Measurements from ENCODE around the gene GPR50. TPM values are rescaled to one million over a fixed set of nuclear protein-coding genes. Genes with fewer than 3 reads are reported as not detected.

Gene GPR50
- total RNA-seq, 4 donors from 2014 or later: not detected

DNA sequence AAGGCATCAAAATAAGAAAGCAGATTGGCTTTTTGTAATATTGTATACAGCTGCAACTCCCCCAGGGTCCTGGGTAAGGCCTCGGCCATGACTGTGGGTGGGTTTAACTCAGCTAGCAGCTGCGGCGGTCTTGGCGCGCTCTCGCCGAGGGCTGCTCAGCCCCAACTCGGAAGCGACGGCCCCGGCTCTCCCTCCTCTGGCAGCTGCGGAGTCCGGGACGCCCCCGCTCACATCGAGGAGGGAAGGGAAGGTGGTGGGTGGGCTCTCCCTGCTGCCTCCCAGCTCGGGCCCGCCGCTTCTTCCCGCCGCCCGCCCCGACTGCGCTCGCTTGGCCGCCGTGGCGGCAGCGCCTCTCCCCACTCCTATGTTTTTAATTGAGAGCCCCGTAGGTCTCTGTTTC lies 51.2 kb downstream of the GPR50 start:
- H3K4me1 ChIP-seq: no peaks in the 10 kb centered on the region
- DNase-seq (no peak), ATAC-seq (no peak)
- TF ChIP-seq POLR2A (IDR thresholded peaks at IDR 0.05): no peak
- TF ChIP-seq, protein P1, sequence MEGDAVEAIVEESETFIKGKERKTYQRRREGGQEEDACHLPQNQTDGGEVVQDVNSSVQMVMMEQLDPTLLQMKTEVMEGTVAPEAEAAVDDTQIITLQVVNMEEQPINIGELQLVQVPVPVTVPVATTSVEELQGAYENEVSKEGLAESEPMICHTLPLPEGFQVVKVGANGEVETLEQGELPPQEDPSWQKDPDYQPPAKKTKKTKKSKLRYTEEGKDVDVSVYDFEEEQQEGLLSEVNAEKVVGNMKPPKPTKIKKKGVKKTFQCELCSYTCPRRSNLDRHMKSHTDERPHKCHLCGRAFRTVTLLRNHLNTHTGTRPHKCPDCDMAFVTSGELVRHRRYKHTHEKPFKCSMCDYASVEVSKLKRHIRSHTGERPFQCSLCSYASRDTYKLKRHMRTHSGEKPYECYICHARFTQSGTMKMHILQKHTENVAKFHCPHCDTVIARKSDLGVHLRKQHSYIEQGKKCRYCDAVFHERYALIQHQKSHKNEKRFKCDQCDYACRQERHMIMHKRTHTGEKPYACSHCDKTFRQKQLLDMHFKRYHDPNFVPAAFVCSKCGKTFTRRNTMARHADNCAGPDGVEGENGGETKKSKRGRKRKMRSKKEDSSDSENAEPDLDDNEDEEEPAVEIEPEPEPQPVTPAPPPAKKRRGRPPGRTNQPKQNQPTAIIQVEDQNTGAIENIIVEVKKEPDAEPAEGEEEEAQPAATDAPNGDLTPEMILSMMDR (IDR thresholded peaks at IDR 0.05 in 4 of 5, conservative IDR thresholded peaks at IDR 0.05 in 1 of 5): no peak
- intact Hi-C loops (cut with DNase I; ENCODE audit: low total_unique reads): no loop called here
- no peaks in the 10 kb centered on the region for H3K36me3 ChIP-seq
- H3K4me3 ChIP-seq: no peak overlapping the region
- H3K27me3 ChIP-seq: peaks cover 0 to 6% (median 0%) of the 10 kb centered on the region in 3 donors
- in situ Hi-C loops (cut with MboI; ENCODE audit: low sequenced_read_pairs in 4 of 4): no loop called here
- no peak overlapping the region for H3K27ac ChIP-seq
- no peaks in the 10 kb centered on the region for H3K9me3 ChIP-seq

DNA sequence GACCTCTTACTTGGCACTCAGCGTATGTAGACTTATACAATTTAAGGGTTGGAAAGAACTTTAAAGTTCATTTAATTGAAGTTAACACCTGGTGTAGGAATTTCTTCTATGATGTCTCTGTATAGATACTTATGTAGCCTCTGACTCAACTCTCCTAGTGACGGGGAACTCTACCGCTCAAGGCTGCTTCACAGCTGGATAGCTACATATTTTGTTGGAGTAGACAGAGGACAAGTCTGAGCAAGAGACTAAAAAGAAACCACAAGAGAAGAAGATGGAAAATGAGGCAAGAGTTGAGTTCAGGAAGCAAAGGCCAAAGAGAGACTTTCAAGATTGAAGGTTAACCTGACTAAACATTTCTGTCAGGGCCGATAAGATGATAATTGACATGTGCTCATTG lies 52.6 kb downstream of the GPR50 start:
- H3K9me3 ChIP-seq: no peaks in the 10 kb centered on the region
- intact Hi-C loops (cut with DNase I; ENCODE audit: low total_unique reads): no loop called here
- H3K27ac ChIP-seq: no peak overlapping the region
- peaks cover 0 to 6% (median 0%) of the 10 kb centered on the region in 3 donors for H3K27me3 ChIP-seq
- DNase-seq (no peak), ATAC-seq (no peak)
- no peaks in the 10 kb centered on the region for H3K4me1 ChIP-seq
- in situ Hi-C loops (cut with MboI; ENCODE audit: low sequenced_read_pairs in 4 of 4): no loop called here
- H3K4me3 ChIP-seq: no peak overlapping the region
- no peaks in the 10 kb centered on the region for H3K36me3 ChIP-seq
- no peak for TF ChIP-seq POLR2A (IDR thresholded peaks at IDR 0.05)
- TF ChIP-seq, protein P1 (IDR thresholded peaks at IDR 0.05 in 4 of 5, conservative IDR thresholded peaks at IDR 0.05 in 1 of 5): no peak

Small RNAs within 50 kb of the gene (microRNA-seq; reads per million reads assigned to microRNA genes)
- gene MIR4330 (ENCODE audit: borderline replicate concordance in 2 of 2): 0 reads per million in 2 donors

Other genes with a start within 250 kb of the GPR50 start
- gene HMGB3, start 193.2 kb upstream of the GPR50 start, total RNA-seq: 10 to 100 TPM; 15.0 to 58.3 (median 18.7) TPM
- gene VMA21, start 220.6 kb downstream of the GPR50 start, total RNA-seq: 10 to 100 TPM; 11.5 to 18.3 (median 15.3) TPM